Measurements from ENCODE around the gene GLB1L2.

The GLB1L2 gene

GRCh38 chr11:134349109-134349801 is 17.5 kb downstream of the GLB1L2 start:
- TF ChIP-seq GATA1 (IDR thresholded peaks at IDR 0.05; ENCODE audit: low read depth, low read length) (no peak), POLR2A (IDR thresholded peaks at IDR 0.05; ENCODE audit: low read length) (no peak)
- no peak for DNase-seq

GRCh38 chr11:134349802-134350355 is 18.1 kb downstream of the GLB1L2 start:
- no peak for DNase-seq
- TF ChIP-seq GATA1 (IDR thresholded peaks at IDR 0.05; ENCODE audit: low read depth, low read length) (no peak), POLR2A (IDR thresholded peaks at IDR 0.05; ENCODE audit: low read length) (no peak)

GRCh38 chr11:134350381-134350780 is 18.6 kb downstream of the GLB1L2 start:
- TF ChIP-seq GATA1 (IDR thresholded peaks at IDR 0.05; ENCODE audit: low read depth, low read length) (no peak), POLR2A (IDR thresholded peaks at IDR 0.05; ENCODE audit: low read length) (no peak)
- no peak for DNase-seq

- DNase-seq: no peak
- TF ChIP-seq GATA1 (IDR thresholded peaks at IDR 0.05; ENCODE audit: low read depth, low read length): no peak
Measured at GRCh38 chr11:134352111-134352510, 20.3 kb downstream of the GLB1L2 start.

- TF ChIP-seq GATA1 (IDR thresholded peaks at IDR 0.05; ENCODE audit: low read depth, low read length): no peak
- no peak for DNase-seq
Measured at GRCh38 chr11:134355136-134355535, 23.3 kb downstream of the GLB1L2 start.

GRCh38 chr11:134355656-134356055 is 23.9 kb downstream of the GLB1L2 start:
- DNase-seq: no peak
- TF ChIP-seq GATA1 (IDR thresholded peaks at IDR 0.05; ENCODE audit: low read depth, low read length) (no peak), POLR2A (IDR thresholded peaks at IDR 0.05; ENCODE audit: low read length) (no peak)

- TF ChIP-seq GATA1 (IDR thresholded peaks at IDR 0.05; ENCODE audit: low read depth, low read length) (no peak), POLR2A (IDR thresholded peaks at IDR 0.05; ENCODE audit: low read length) (no peak)
- no peak for DNase-seq
Measured at GRCh38 chr11:134356656-134357544, 25.1 kb downstream of the GLB1L2 start.

GRCh38 chr11:134357545-134357839 is 25.7 kb downstream of the GLB1L2 start:
- no peak for TF ChIP-seq POLR2A (IDR thresholded peaks at IDR 0.05; ENCODE audit: low read length)
- no peak for DNase-seq

GRCh38 chr11:134358165-134358855 is 26.5 kb downstream of the GLB1L2 start:
- no peak for DNase-seq

GRCh38 chr11:134358856-134359490 is 27.2 kb downstream of the GLB1L2 start:
- no peak for DNase-seq
- TF ChIP-seq GATA1 (IDR thresholded peaks at IDR 0.05; ENCODE audit: low read depth, low read length): no peak
- TF ChIP-seq POLR2A (IDR thresholded peaks at IDR 0.05; ENCODE audit: low read length): no peak

More at GRCh38 chr11:134358165-134358855, 26.5 kb downstream of the GLB1L2 start:
- TF ChIP-seq POLR2A (IDR thresholded peaks at IDR 0.05; ENCODE audit: low read length): no peak
- TF ChIP-seq GATA1 (IDR thresholded peaks at IDR 0.05; ENCODE audit: low read depth, low read length): no peak

- TF ChIP-seq POLR2A (IDR thresholded peaks at IDR 0.05; ENCODE audit: low read length): no peak
- no peak for TF ChIP-seq GATA1 (IDR thresholded peaks at IDR 0.05; ENCODE audit: low read depth, low read length)
- DNase-seq: no peak
Measured at GRCh38 chr11:134359646-134360045, 27.9 kb downstream of the GLB1L2 start.

- peak; percentile 56 to 69 for DNase-seq
- no peak for TF ChIP-seq GATA1 (IDR thresholded peaks at IDR 0.05; ENCODE audit: low read depth, low read length)
Measured at GRCh38 chr11:134360050-134360835, 28.5 kb downstream of the GLB1L2 start.

- no peak for TF ChIP-seq POLR2A (IDR thresholded peaks at IDR 0.05; ENCODE audit: low read length)
- TF ChIP-seq GATA1 (IDR thresholded peaks at IDR 0.05; ENCODE audit: low read depth, low read length): no peak
- no peak for DNase-seq
Measured at GRCh38 chr11:134361661-134362060, 29.9 kb downstream of the GLB1L2 start.
